HG03342 (cell line): ENCODE measurements around the gene ZNF227.
"Not testable (repeated sequence)": the region's sequence is repeated elsewhere in the genome, so short reads cannot be mapped to it uniquely, and the experiment has no call there.

Experiments
- ATAC-seq: cut with Tn5 transposase; IDR thresholded peaks from one replicate; pipeline ENCODE4 v1.9.1; 2021; ENCODE audit warnings: mild to moderate bottlenecking, moderate library complexity; ENCODE audit not compliant: unreplicated experiment

The ZNF227 gene

DNA sequence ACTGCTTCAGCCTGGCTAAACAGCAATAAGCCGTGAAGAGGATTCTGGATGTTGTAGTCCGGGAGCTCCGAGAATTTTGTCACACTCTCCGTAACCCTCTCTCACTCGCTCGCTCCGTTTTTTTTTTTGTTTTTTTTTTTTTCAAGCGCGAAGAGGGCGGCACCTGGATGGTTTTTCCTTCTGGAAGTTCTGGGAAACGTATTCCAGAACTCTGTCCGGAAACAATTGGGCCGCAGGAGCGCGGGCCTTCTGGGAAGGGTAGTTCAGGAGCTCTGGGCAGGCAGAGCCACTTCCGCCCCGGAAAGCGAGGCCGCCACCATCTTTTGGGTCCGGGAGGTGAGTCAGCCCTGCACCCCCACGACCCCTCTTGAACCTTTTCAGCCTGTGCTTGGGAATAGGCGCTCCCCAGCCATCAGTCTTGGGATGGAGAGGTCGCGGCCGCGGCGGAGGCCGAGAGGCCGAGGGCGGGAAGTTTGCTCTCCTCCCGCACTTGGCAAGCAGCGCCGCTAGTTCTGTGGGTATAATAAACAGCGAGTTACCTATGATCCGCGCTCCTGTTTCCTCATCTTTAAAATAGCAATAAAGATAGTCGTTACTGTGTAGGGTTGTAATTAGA lies at the start of gene ZNF227:
ZNF227 (plus strand) TSS at position 283 of the 616 bp plus-strand sequence. CDS start 5,261 bp downstream, outside the sequence.
- ATAC-seq, result peak; percentile 87

DNA sequence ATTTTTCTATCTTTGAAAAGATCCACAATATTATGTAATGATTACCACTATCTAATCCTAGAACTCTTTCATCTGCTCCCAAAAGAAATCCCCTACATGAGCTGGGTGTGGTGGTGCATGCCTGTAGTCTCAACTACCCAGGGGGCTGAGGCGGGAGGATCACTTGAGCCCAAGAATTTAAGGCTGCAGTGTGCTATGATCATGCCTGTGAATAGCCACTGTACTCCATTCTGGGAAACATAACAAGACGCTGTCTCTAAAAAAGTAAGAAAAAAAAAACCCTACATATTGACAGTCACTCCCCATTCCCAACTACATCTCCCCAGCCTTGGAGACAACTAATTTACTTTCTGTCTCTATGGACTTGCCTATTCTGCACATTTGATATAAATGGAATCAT lies 48.5 kb upstream of the ZNF227 start:
- ATAC-seq, result no peak

DNA sequence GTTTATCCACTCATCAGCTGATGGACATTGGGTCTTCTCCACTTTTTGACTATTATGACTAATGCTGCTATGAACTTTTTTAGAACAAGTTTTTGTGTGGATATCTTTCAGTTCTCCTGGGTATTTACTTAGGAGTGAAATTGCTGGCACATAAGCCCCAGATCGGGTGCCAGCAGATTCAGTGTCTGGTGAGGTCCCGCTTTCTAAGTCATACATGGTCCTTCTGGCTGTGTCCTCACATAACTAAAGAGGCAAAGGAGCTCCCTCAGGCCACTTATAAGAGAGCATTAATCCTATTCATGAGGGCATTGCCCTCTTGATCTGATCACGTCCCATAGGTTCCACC lies 48.0 kb upstream of the ZNF227 start:
- no peak for ATAC-seq

DNA sequence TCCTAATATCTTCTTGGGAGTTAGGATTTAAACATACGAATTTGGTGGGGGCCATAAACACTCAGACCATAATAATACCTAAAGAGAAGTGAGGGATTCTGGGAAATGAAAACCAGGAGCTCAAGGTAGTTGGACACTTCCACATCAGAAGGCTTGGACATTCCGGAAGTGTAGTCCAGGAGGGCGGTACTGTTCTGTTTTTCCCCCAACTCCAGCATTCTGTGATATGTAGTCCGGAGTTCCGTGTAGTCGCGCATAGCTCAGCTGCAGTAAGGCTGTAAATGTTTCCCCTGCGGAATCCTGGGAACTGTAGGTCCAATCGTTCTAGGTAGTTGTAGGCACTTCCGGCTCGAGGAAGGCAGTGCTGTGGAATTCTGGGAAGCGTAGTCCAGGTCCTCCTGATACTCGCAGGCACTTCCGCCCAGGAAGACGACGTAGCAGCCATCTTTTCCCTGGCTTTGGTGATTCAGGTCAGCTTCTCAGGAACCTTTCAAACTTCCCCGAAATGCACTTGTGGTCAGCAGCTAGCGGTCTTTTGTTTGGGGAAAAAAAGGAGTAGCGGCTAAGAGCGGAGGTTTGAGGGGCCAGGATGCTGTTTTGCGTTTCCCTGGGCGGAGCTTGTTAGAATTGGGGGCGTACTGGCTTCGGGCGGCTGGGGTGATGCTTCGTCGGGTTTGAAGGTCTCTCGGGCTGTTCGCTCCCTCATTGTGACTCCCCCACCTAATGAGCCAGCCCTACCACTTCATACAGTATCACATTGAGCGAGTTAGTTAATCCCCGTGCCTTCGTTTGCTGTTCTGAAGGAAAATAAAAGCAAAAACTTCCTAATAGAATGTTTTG lies 47.4 kb upstream of the ZNF227 start, which contains the start of gene ZNF226:
ZNF226 (plus strand) TSS at position 428 of the 840 bp plus-strand sequence. CDS start 4,981 bp downstream, outside the sequence.
- peak; percentile 92 for ATAC-seq

DNA sequence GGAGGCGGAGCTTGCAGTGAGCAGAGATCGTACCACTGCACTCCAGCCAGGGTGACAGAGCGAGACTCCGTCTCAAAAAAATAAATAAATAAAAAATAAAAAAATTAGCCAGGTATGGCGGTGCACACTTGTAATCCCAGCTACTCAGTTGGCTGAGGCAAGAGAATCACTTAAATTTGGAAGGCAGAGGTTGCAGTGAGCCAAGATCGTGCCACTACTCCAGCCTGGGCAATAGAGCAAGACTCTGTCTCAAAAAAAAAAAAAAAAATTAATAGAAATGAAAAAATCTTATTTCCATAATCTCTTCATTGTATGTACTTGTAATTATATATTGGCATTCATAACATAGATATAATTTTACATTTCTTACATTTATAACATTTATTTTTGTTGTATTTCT lies 41.7 kb upstream of the ZNF227 start:
- ATAC-seq, result not testable (repeated sequence)

DNA sequence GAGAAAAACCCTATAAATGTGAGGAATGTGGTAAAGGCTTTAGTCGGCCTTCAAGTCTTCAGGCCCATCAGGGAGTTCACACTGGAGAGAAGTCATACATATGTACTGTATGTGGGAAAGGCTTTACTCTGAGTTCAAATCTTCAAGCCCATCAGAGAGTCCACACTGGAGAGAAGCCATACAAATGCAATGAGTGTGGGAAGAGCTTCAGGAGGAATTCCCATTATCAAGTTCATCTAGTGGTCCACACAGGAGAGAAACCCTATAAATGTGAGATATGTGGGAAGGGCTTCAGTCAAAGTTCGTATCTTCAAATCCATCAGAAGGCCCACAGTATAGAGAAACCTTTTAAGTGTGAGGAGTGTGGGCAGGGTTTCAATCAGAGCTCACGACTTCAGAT lies 35.7 kb upstream of the ZNF227 start:
- ATAC-seq, result no peak

DNA sequence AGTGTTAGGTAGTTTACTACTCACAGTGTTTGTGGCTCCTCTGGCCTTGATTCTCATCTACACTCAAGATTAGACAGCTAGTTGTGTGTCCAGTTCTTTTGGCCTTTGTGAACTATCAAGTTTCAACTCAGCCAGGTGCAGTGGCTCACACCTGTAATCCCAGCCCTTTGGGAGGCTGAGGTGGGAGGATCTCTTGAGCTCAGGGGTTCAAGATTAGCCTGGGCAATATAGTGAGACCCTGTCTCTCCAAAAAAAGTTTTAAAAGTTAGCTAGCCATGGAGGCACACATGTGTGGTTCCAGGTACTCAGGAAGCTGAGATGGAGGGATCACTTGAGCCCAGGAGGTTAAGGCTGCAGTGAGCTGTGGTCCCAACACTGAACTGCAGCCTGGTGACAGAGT lies 31.4 kb upstream of the ZNF227 start:
- no peak for ATAC-seq

DNA sequence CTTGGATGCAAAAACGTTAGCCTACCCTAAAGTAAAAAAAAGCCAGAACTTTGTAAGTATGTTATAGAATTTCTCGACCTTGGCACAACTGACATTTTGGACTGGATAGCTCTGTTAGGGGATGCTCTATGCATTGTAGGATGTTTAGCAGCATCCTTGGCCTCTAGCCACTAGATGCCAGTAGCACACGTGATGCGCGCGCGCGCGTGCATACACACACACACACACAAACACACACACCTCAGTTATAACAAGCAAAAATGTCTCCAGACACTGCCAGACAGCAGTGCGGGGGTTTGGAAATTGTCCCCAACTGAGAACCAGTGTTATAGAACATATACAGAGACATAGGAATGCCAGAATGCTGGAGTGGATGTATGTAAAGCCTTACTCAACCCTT lies 30.2 kb upstream of the ZNF227 start:
- ATAC-seq, result no peak

DNA sequence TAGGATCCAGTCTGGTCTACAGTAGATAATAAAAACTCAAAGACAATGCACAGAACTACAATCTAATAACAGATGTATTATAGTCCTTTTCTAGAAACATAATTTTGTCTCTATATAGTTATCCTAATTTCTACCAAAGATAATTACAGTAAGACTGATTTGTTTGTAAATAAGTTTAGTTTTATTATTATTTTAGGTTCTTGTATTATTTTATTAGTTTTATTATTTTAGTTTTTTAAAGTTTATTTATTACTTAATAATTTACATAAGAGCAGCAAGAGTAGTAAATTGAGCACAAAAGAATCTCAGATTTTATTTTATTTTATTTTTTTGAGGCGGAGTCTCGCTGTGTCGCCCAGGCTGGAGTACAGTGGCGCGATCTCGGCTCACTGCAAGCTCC lies 22.3 kb upstream of the ZNF227 start:
- ATAC-seq, result no peak

DNA sequence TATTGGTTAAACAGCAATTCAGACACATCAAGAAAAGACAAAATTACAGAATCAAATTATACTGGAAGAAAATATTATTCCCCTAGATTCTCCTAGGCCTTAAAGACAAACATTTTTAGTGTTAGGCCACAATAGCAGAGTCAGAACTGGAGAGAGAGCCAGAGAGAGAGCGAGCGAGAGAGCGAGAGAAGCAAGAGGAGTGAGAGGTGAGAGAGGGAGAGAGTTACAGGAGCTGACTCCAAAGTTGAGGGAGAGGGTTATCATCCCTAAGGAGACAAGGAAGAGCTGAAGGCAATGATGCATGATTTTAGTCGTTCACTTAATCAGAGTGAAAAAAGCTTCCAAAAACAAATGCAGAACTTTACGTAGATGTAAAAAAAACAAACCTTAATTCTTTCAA lies 20.2 kb upstream of the ZNF227 start:
- no peak for ATAC-seq

DNA sequence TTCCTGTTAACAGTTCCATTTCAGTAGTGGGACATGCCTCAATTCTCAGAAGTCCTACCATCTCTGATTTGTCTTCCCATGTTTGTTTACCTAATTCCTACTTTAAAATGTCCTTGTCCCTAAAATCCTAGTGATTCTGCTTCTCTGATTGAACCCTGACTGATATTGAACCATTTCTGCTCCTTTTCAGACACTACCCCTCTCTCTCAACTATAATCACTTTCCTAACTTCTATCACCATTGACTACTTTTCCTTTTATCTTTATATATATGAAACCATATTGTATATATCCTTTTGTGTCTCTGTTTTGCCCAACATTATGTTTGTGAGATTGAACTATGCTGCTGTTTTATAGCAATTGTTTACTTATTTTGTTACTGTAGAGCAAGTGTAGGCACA lies 15.6 kb upstream of the ZNF227 start:
- ATAC-seq, result no peak

DNA sequence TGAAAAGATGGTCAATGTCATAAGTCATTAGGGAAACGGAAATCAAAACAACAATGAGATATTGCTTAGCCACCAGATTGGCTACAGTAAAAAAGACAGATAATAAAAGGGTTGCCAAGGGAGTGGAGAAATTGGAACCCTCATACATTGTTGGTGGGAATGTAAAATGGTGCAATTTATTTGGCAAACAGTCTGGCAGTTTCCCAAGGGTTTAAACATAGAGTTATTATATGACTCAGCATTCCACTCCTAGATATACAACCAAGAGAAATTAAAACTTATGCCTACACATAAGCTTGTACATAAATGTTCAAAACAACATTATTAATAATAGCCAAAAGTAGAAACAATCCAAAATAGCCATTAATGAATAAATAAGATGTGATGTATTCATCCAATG lies 9.9 kb upstream of the ZNF227 start:
- no peak for ATAC-seq

DNA sequence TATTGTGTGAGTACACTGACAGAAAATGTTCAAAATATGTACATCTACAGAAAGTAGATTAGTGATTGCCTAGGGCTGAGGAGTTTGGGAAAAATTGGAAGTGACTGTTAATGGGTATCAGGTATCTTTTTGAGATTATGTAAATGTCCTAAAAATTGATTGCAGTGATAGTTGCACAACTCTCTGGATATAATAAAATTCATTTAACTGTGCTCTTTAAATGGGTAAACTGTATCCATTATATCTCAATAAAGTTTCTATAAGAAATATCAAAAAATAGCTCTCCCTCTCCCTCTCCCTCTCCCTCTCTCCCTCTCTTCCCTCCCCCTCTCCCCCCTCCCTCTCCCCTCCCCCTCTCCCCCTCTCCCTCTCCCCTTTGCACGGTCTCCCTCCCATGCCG lies 9.4 kb upstream of the ZNF227 start:
- no peak for ATAC-seq

DNA sequence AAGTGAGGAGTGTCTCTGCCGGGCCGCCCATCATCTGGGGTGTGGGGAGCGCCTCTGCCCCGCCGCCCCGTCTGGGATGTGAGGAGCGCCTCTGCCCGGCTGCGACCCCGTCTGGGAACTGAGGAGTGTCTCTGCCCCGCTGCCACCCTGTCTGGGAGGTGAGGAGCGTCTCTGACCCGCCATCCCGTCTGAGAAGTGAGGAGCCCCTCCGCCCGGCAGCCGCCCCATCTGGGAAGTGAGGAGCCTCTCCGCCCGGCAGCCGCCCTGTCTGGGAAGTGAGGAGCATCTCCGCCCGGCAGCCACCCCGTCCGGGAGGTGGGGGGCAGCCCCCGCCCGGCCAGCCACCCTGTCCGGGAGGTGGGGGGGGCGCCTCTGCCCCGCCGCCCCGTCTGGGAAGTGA lies 8.5 kb upstream of the ZNF227 start:
- not testable (repeated sequence) for ATAC-seq

DNA sequence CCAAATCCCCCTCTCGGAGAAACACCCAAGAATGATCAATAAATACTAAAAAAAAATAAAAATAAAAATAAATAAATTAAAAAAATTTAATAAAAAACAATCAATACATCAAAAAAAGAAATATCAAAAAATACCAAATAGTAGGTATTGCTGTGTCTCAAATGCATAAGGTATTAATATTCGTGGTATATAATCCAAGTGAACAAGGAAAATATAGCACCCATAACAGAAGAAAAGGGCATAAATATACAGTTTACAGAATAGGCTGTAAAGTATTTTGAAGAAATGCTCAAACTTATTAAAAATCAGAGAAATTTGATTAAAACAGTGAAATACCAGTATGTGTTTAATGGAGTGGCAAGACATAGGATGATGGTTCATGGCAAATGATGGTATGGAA lies 7.6 kb upstream of the ZNF227 start:
- no peak for ATAC-seq

DNA sequence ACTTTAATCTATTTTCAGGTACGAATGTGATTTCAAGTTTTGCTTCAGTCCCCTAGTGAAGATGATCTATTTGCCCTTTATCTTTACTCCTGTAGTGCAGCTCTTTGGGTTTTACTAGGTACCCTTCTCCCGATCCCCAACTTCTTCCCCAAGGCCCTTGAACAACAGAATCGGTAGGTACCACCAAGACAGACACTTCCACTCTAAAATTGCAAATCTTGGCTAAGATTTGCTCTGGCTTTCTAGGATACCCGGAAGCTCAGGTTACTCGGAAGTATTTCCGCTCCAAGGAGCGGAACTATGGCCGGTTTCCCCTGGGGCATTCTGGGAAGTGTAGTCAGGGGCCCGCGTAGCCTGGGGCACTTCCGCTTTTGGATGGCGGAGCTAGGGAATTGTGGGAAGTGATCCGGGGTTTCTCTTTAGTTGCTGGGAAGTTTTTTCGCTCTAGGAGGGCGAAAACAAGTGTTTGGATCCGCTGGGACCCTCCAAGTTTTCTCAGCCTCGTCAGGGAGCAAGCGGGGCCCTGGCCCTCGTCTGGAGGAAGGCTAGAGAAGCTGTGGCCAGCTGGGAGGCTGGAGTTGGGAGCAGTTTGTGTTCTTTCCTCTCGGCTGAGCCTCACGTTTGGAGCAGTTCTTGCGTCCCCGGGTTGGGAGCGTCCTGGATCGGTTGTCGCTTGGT lies 5.1 kb upstream of the ZNF227 start:
- peak; percentile 82 for ATAC-seq

DNA sequence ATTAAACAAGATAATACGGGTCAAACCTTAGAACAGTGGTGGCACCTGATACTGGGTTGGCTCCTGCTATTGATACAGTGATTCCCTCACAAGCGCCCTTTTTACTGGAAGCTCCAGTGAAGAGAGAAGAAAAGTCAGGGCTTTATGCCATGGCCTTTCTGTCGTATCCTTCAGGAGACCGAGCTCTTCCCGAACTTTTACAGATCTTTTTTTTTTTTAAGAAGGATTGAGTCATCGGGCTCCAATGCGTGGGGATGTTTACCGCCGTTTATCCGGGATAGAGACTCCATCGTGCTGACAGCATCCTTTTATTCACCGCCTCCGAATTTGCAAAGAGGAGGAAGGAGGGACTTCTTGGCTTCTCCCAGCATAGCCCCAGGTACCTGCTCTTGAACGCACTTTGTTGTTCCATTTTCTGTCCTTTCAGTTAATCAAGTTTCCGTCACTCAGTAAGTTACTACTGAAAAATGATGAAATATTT lies 574 bp downstream of the ZNF227 start:
- peak; percentile 18 for ATAC-seq

DNA sequence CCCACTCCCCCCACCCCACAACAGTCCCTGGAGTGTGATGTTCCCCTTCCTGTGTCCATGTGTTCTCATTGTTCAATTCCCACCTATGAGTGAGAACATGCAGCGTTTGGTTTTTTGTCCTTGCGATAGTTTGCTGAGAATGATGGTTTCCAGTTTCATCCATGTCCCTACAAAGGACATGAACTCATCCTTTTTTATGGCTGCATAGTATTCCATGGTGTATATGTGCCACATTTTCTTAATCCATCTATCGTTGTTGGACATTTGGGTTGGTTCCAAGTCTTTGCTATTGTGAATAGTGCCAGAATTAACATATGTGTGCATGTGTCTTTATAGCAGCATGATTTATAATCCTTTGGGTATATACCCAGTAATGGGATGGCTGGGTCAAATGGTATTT lies 7.6 kb downstream of the ZNF227 start:
- not testable (repeated sequence) for ATAC-seq

DNA sequence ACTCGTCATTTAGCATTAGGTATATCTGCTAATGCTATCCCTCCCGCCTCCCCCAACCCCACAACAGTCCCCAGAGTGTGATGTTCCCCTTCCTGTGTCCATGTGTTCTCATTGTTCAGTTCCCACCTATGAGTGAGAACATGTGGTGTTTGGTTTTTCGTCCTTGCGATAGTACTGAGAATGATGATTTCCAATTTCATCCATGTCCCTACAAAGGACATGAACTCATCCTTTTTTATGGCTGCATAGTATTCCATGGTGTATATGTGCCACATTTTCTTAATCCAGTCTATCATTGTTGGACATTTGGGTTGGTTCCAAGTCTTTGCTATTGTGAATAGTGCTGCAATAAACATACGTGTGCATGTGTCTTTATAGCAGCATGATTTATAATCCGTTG lies 8.4 kb downstream of the ZNF227 start:
- not testable (repeated sequence) for ATAC-seq

DNA sequence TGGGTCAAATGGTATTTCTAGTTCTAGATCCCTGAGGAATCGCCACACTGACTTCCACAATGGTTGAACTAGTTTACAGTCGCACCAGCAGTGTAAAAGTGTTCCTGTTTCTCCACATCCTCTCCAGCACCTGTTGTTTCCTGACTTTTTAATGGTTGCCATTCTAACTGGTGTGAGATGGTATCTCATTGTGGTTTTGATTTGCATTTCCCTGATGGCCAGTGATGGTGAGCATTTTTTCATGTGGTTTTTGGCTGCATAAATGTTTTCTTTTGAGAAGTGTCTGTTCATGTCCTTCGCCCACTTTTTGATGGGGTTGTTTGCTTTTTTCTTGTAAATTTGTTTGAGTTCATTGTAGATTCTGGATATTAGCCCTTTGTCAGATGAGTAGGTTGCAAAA lies 9.0 kb downstream of the ZNF227 start:
- ATAC-seq, result not testable (repeated sequence)

DNA sequence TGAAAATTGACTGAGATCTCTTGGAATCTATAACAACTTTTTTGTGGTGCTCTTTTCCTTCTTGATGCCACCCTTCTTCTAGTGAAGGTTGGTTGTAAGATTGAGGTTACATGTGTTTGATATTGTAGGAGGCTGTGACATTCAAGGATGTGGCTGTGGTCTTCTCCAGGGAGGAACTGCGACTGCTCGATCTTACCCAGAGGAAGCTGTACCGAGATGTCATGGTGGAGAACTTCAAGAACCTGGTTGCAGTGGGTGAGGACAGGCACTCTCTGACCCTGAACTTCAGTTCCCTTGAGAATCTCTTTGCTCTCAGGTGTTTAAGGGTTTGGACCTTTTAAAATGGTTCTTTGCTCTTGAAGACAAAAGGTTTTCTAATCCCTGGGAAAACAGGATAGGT lies 16.0 kb downstream of the ZNF227 start:
- no peak for ATAC-seq

DNA sequence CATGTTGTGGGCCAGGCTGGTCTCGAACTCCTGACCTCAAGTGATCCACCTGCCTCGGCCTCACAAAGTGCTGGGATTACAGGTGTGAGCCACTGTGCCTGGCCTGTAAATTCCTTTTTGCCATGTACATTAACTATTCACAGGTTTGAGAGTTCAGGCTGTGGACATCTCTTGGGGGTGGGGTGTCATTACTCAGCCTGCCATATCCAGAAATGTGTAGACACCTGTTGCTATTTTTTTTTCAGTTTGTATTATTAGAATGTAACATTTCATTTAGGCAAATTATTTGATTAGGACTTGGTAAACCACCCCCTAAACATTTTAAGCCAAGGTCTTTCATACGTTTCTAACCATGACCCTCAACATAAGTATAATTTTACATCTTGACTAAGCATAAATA lies 20.5 kb downstream of the ZNF227 start:
- ATAC-seq, result no peak
